GM12878 (cell line): Measurements from ENCODE around the gene RB1. TPM values are rescaled to one million over a fixed set of nuclear protein-coding genes. Genes with fewer than 3 reads are reported as not detected.

ENCODE experiments used
- ATAC-seq: fragments of 200-7000 bp; cut with Tn5 transposase; 3 replicates; pipeline ENCODE4 v1.9.1; 2020; ENCODE audit warnings: mild to moderate bottlenecking, moderate library complexity
- BruUV-seq: library from RNA; stranded (reverse); fragments of 400-500 nt; replicated peaks from 2 replicates; lab custom pipeline; 2021; lab: Mats Ljungman, UMichigan
- CTCF ChIA-PET: fragments of 300-600 bp; sonication (Branson Sonifier 250); formaldehyde crosslinking; extraction: SDS; loops from one replicate; lab custom pipeline; 2021; ENCODE audit warnings: inconsistent platforms; lab: Yijun Ruan, JAX
- POLR2A ChIA-PET: fragments of 350-600 bp; formaldehyde crosslinking; extraction: SDS; loops from one replicate; lab custom pipeline; 2021; ENCODE audit warnings: inconsistent platforms; lab: Charles Lee
- RAD21 ChIA-PET: fragments of 300-600 bp; sonication (Branson Sonifier 250); formaldehyde crosslinking; loops from one replicate; lab custom pipeline; 2023; ENCODE audit warnings: antibody characterized with exemption; ENCODE audit not compliant: unreplicated experiment; lab: Charles Lee
- SMC1A ChIA-PET: fragments of 300-600 bp; sonication (Branson Sonifier 250); formaldehyde crosslinking; loops from one replicate; lab custom pipeline; 2023; ENCODE audit not compliant: unreplicated experiment, uncharacterized antibody; lab: Charles Lee
- DNase-seq: peaks from one replicate; pipeline ENCODE4 v3.0.0-alpha.2; 2011; ENCODE audit warnings: low read depth, low spot score
- FAIRE-seq: peaks from 3 replicates; lab custom pipeline; 2011; peaks lifted over from hg19 to GRCh38; lab: Jason Lieb, UNC
- H2AFZ ChIP-seq: 2 replicates; pipeline ENCODE4 v1.6.0; 2011; ENCODE audit warnings: low read depth, low read length, control low read depth; ENCODE audit not compliant: control insufficient read depth
- H3K27ac ChIP-seq: 2 replicates; pipeline ENCODE4 v1.5.1; 2011; ENCODE audit warnings: control low read depth; ENCODE audit not compliant: control insufficient read depth, insufficient read depth
- H3K27me3 ChIP-seq, 2 experiments: replicated peaks in 1 of 2; 2 replicates each; pipeline versions ENCODE4 v1.6.0 to v1.6.1; 2011; ENCODE audit warnings: low read length in 1 of 2; ENCODE audit not compliant: control insufficient read depth in 2 of 2, insufficient read depth in 2 of 2
- H3K36me3 ChIP-seq, 2 experiments: 2 replicates each; pipeline ENCODE4 v1.5.1; 2011; ENCODE audit warnings: low read length in 1 of 2; ENCODE audit not compliant: control insufficient read depth in 2 of 2, insufficient read depth in 2 of 2
- H3K4me1 ChIP-seq: 2 replicates; pipeline ENCODE4 v1.6.1; 2011; ENCODE audit warnings: mild to moderate bottlenecking, low read length, moderate library complexity, mixed read lengths; ENCODE audit not compliant: control insufficient read depth, insufficient read depth
- H3K4me2 ChIP-seq: 2 replicates; pipeline ENCODE4 v1.6.0; 2011; ENCODE audit warnings: control low read depth; ENCODE audit not compliant: control insufficient read depth, insufficient read depth
- H3K4me3 ChIP-seq: fragments of 200-600 bp; sonication (generic); 2 replicates; pipeline ENCODE4 v1.5.1; 2016
- H3K79me2 ChIP-seq: 2 replicates; pipeline ENCODE4 v1.6.0; 2011; ENCODE audit warnings: low read length; ENCODE audit not compliant: control insufficient read depth, insufficient read depth
- H3K9ac ChIP-seq: 2 replicates; pipeline ENCODE4 v1.8.0; 2011; ENCODE audit warnings: low read length, control low read depth, mixed read lengths; ENCODE audit not compliant: control insufficient read depth, insufficient read depth
- H3K9me3 ChIP-seq: replicated peaks from 3 replicates; pipeline ENCODE4 v1.5.1; 2011; ENCODE audit warnings: mild to moderate bottlenecking, low read length; ENCODE audit not compliant: control insufficient read depth, insufficient read depth
- H4K20me1 ChIP-seq: 2 replicates; pipeline ENCODE4 v1.6.0; 2011; ENCODE audit not compliant: control insufficient read depth, insufficient read depth
- ATF7 ChIP-seq: fragments of 450-650 bp; IDR thresholded peaks from 2 replicates; pipeline ENCODE4 v1.6.1; 2016; ENCODE audit warnings: low read depth, mild to moderate bottlenecking
- BACH1 ChIP-seq: fragments of 450-650 bp; IDR thresholded peaks from 2 replicates; pipeline ENCODE4 v1.6.1; 2017; ENCODE audit warnings: mild to moderate bottlenecking, borderline replicate concordance
- BRCA1 ChIP-seq: IDR thresholded peaks from 2 replicates; pipeline ENCODE4 v1.6.1; 2011; ENCODE audit warnings: low read depth, low read length, improper control_type of control experiment
- ETV6 ChIP-seq, 2 experiments: fragments of 450-650 bp in 1 of 2; IDR thresholded peaks in 1 of 2; conservative IDR thresholded peaks in 1 of 2; 2 replicates each; pipeline ENCODE4 v1.6.1; 2014; ENCODE audit warnings: antibody characterized with exemption in 1 of 2, borderline replicate concordance in 1 of 2, low read depth in 1 of 2, mild to moderate bottlenecking in 1 of 2, moderate library complexity in 1 of 2
- FOXK2 ChIP-seq: fragments of 450-650 bp; IDR thresholded peaks from 2 replicates; pipeline ENCODE4 v1.6.1; 2017; ENCODE audit warnings: mild to moderate bottlenecking, moderate library complexity
- HSF1 ChIP-seq: fragments of 150-350 bp; IDR thresholded peaks from 2 replicates; pipeline ENCODE4 v1.6.1; 2014; ENCODE audit warnings: mild to moderate bottlenecking, low read depth, low read length
- NFIC ChIP-seq: IDR thresholded peaks from 2 replicates; pipeline ENCODE4 v1.6.1; 2012; ENCODE audit warnings: low read depth, mild to moderate bottlenecking, inconsistent platforms, low read length, moderate library complexity
- NFYB ChIP-seq: IDR thresholded peaks from 2 replicates; pipeline ENCODE4 v1.6.1; 2011; ENCODE audit warnings: low read depth, mild to moderate bottlenecking, low read length, improper control_type of control experiment, moderate library complexity; ENCODE audit not compliant: insufficient read depth
- NR2C2 ChIP-seq: IDR thresholded peaks from 2 replicates; pipeline ENCODE4 v1.6.1; 2011; ENCODE audit warnings: borderline replicate concordance, low read depth; ENCODE audit not compliant: control insufficient read depth, insufficient read length
- PAX8 ChIP-seq: fragments of 450-650 bp; IDR thresholded peaks from 2 replicates; pipeline ENCODE4 v1.6.1; 2017; ENCODE audit warnings: mild to moderate bottlenecking, moderate library complexity
- RELA ChIP-seq: fragments of 450-650 bp; IDR thresholded peaks from 2 replicates; pipeline ENCODE4 v1.8.0; 2014; ENCODE audit warnings: borderline replicate concordance; ENCODE audit not compliant: partially characterized antibody
- RUNX3 ChIP-seq: IDR thresholded peaks from 2 replicates; pipeline ENCODE4 v1.6.1; 2012; ENCODE audit warnings: low read length, inconsistent platforms
- SMARCA5 ChIP-seq: fragments of 450-650 bp; IDR thresholded peaks from 2 replicates; pipeline ENCODE4 v1.6.1; 2017; ENCODE audit warnings: mild to moderate bottlenecking
- WGBS: methylation state at CpG from one replicate; pipeline ENCODE4 v1.1.6; 2016; ENCODE audit warnings: low lambda C conversion rate; ENCODE audit not compliant: insufficient replicate concordance, insufficient coverage; ENCODE audit errors: missing lambda C conversion rate; 5-methylcytosine and 5-hydroxymethylcytosine counted together
- in situ Hi-C: fragments of 300-500 bp; cut with MboI; formaldehyde crosslinking; loops from 9 replicates; pipeline ENCODE4 v1.14.3; 2018; ENCODE audit warnings: mixed read lengths
- intact Hi-C: fragments of 100-400 bp; cut with micrococcal nuclease; formaldehyde crosslinking; loops from one replicate; pipeline ENCODE4 v1.14.2; 2022; ENCODE audit not compliant: unreplicated experiment
- polyA plus RNA-seq, 11 experiments: library from polyadenylated mRNA; depleted of rRNA in 4 of 11; unstranded in 6 of 11; stranded (reverse) in 5 of 11; fragments of >200 nt; fragmentation: Nextera tagmentation in 4 of 11; fragmentation: Illumina TruSeq in 1 of 11; extraction: Ambion mirVana in 4 of 11; extraction: Trizol in 1 of 11; gene quantifications; 1 replicate in 1 of 11; 2 replicates in 10 of 11; pipeline versions ENCODE4 v1.2.1 to v1.2.3, GENCODE V29; 2011 to 2016; ENCODE audit warnings: inconsistent platforms in 2 of 11, missing spikeins in 2 of 11, low read depth in 1 of 11
- total RNA-seq, 4 experiments: library from RNA; depleted of rRNA in 3 of 4; stranded (reverse); fragments of >200 nt in 3 of 4; fragmentation: Illumina TruSeq in 1 of 4; extraction: Trizol in 1 of 4; gene quantifications; 2 replicates each; pipeline versions ENCODE4 v1.2.1 to v1.2.3, GENCODE V29; 2013 to 2021

Gene RB1
- total and polyA plus RNA-seq, 10 of the 15 experiments (the other 5 are each of a cell fraction or from before 2014, with no cell fraction given): 2.8 to 45.0 (median 8.3) TPM

- TF ChIP-seq SMARCA5: no peak
- no peak for TF ChIP-seq NFIC
- TF ChIP-seq BRCA1: no peak
- no peak for TF ChIP-seq ATF7
Observed at GRCh38 chr13:48258430-48258829, 45.1 kb upstream of the RB1 start (continued).

GRCh38 chr13:48260970-48261369 lies 42.6 kb upstream of the RB1 start:
- 85% methylated on average over 4 of the region's 4 CpGs for WGBS
- no TSS peak for BruUV-seq
- ChIA-PET CTCF (no interaction called here), POLR2A (no interaction called here), RAD21 (no interaction called here), SMC1A (no interaction called here)
- Histone ChIP-seq H3K27me3 (no peaks in the 10 kb centered on the region; a peak in 2 of 4 replicates), H3K9ac (no peak overlapping the region), H3K36me3 (no peaks in the 10 kb centered on the region), H3K4me1 (peaks cover 7% of the 10 kb centered on the region), H3K27ac (no peak overlapping the region), H2AFZ (no peak overlapping the region), H3K9me3 (no peaks in the 10 kb centered on the region), H4K20me1 (no peaks in the 10 kb centered on the region), H3K4me2 (no peak overlapping the region), H3K79me2 (no peaks in the 10 kb centered on the region), H3K4me3 (no peak overlapping the region)
- in situ Hi-C loops (no loop called here), intact Hi-C loops (no loop called here)
- DNase-seq (no peak), FAIRE-seq (no peak), ATAC-seq (no peak)
- TF ChIP-seq RUNX3 (no peak), NR2C2 (no peak), FOXK2 (no peak), HSF1 (no peak), PAX8 (no peak), ETV6 (conservative IDR thresholded peaks at IDR 0.05 in 1 of 2, IDR thresholded peaks at IDR 0.05 in 1 of 2; ENCODE audit: borderline replicate concordance in 1 of 2, low read depth in 1 of 2) (no peak), BACH1 (no peak), RELA (no peak), NFYB (no peak)
